Measurements from ENCODE around the gene SKIC3.

The SKIC3 gene

GRCh38 chr5:95519151-95519550 lies 35.6 kb downstream of the SKIC3 start:
- Histone ChIP-seq H3K4me1 (peaks cover 6% of the 10 kb centered on the region; the same call in 1 of the 2 replicates), H3K4me3 (no peak overlapping the region), H3K36me3 (replicated peaks) (peaks cover 29% of the 10 kb centered on the region), H3K9me3 (no peaks in the 10 kb centered on the region), H3K27me3 (ENCODE audit: low read depth) (no peaks in the 10 kb centered on the region)
- no peak for DNase-seq (ENCODE audit: low spot score in 2 of 2)
- in situ Hi-C loops (cut with MboI; ENCODE audit: low sequenced_read_pairs), result no loop called here

GRCh38 chr5:95518417-95518816 lies 36.4 kb downstream of the SKIC3 start:
- in situ Hi-C loops (cut with MboI; ENCODE audit: low sequenced_read_pairs), result no loop called here
- no peaks in the 10 kb centered on the region for H3K9me3 ChIP-seq

DNA sequence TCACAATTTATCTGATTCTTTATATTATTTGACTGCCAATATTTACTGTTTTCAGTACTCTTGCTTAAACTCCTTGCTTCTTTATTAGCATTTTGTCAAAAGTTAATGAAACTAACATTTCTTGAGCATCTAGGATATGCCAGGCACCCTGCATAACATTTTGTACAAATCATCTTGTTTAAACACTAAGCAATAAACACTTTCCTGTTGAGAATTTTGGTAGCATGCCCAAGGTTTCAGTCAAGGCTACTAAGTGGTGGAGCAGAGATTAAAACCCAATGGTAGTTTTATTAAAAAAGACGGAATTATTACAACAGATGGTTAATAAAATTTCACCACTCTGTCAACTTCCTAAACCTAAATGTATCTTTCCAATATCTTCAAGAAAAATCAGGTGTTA lies 43.2 kb downstream of the SKIC3 start:
- no peaks in the 10 kb centered on the region for H3K27me3 ChIP-seq (ENCODE audit: low read depth)
- no peak overlapping the region for H3K4me3 ChIP-seq
- in situ Hi-C loops (cut with MboI; ENCODE audit: low sequenced_read_pairs), result no loop called here
- H3K36me3 ChIP-seq (replicated peaks), result peaks cover 68% of the 10 kb centered on the region
- DNase-seq (ENCODE audit: low spot score in 2 of 2), result no peak
- no peaks in the 10 kb centered on the region for H3K4me1 ChIP-seq
- H3K9me3 ChIP-seq, result no peaks in the 10 kb centered on the region

More at GRCh38 chr5:95518417-95518816, 36.4 kb downstream of the SKIC3 start:
- DNase-seq (ENCODE audit: low spot score in 2 of 2), result no peak
- H3K36me3 ChIP-seq (replicated peaks), result peaks cover 35% of the 10 kb centered on the region
- H3K4me3 ChIP-seq, result no peak overlapping the region
- peaks cover 6% of the 10 kb centered on the region; the same call in 1 of the 2 replicates for H3K4me1 ChIP-seq
- H3K27me3 ChIP-seq (ENCODE audit: low read depth), result no peaks in the 10 kb centered on the region

DNA sequence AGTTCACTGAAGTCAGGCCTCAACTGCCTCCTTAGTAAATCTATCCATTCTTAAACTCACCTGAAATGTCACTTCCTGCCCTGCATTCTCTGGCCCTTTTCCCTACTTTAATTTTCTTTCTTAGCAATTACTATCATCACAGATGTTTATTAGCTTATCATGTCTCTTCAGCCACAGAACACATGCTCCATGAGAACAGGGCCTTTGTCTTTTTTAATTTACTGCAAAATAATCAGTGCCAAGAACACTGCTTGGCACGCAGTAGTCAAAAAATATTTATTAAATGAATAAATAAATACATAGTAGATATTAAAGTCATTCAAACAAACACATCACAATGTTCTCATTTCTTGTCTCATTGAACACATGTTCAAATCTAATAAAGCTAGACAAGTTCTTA lies 46.2 kb downstream of the SKIC3 start:
- in situ Hi-C loops (cut with MboI; ENCODE audit: low sequenced_read_pairs), result no loop called here
- Histone ChIP-seq H3K36me3 (replicated peaks) (peaks cover 65% of the 10 kb centered on the region), H3K27me3 (ENCODE audit: low read depth) (no peaks in the 10 kb centered on the region), H3K9me3 (no peaks in the 10 kb centered on the region), H3K4me1 (no peaks in the 10 kb centered on the region), H3K4me3 (no peak overlapping the region)
- DNase-seq (ENCODE audit: low spot score in 2 of 2), result no peak
